Measurements from ENCODE around the gene SGPP2.

SGPP2 gene

DNA sequence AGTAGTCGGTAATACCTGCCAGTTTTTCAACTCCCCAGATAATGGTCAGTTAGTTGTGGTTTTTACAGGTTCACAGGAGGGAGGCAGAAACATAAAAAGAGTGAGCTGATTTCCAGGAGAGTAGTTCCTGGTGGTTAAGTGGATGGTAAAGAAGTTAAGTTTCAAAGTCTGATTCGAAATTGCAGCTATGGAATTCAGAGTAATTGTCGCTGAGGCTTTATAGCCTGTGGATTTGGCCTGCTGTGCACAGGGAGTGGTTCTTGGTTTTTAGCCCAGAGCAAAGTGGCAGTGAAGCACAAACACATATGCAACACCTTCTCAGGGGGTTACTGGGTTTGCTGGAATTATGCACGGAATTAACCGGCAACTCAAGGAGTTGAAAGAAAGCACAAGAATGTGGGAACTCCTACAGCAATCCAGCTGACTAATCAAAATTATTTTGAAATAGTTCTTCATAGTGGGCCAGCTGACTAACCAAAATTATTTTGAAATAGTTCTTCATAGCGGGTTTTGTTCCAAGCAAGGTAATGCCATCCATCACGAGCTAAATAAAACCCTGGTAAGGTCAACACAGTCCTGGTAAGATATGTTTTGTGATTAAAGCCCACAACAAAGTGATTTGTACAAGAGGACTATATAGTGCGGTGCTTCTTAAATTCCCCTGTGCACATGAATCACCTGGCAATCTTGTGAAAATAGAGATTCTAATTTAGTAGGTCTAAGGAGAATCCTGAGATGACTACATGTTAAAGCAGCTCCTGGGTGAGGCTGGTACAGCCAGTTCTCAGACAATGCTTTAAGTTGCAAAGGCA is 94.4 kb downstream of the SGPP2 start:
- no peak overlapping the region for H3K27ac ChIP-seq
- TF ChIP-seq, protein P1, sequence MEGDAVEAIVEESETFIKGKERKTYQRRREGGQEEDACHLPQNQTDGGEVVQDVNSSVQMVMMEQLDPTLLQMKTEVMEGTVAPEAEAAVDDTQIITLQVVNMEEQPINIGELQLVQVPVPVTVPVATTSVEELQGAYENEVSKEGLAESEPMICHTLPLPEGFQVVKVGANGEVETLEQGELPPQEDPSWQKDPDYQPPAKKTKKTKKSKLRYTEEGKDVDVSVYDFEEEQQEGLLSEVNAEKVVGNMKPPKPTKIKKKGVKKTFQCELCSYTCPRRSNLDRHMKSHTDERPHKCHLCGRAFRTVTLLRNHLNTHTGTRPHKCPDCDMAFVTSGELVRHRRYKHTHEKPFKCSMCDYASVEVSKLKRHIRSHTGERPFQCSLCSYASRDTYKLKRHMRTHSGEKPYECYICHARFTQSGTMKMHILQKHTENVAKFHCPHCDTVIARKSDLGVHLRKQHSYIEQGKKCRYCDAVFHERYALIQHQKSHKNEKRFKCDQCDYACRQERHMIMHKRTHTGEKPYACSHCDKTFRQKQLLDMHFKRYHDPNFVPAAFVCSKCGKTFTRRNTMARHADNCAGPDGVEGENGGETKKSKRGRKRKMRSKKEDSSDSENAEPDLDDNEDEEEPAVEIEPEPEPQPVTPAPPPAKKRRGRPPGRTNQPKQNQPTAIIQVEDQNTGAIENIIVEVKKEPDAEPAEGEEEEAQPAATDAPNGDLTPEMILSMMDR (IDR thresholded peaks at IDR 0.05), result no peak
- H3K4me3 ChIP-seq (ENCODE audit: low read depth in 1 of 2, low read length in 1 of 2), result no peak overlapping the region
- no peaks in the 10 kb centered on the region for H3K9me3 ChIP-seq
- no peaks in the 10 kb centered on the region for H3K27me3 ChIP-seq
- no peaks in the 10 kb centered on the region for H3K4me1 ChIP-seq (ENCODE audit: control insufficient read depth in 1 of 2, insufficient read depth in 1 of 2, low read depth in 1 of 2, low read length in 1 of 2)
- no peaks in the 10 kb centered on the region for H3K36me3 ChIP-seq

DNA sequence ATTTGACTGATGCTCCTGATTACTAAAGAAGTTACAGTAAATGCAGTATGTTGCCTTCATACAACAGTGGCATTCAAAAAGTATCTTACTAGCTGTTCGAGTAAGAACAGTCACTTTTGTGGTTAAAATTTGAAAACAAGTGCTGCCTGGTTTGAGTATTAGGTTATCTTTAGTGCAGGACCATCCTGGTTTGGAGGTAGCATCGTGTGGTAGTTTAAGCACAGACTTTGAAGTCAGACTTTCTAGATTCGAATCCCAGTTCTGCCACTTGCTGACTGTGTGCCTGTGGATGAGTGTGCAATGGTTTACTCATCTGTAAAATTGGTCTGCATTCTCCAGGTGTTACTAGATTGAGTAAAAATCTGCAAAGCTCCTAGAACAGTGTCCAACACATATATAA is 96.8 kb downstream of the SGPP2 start:
- no peaks in the 10 kb centered on the region for H3K9me3 ChIP-seq
- H3K27me3 ChIP-seq, result no peaks in the 10 kb centered on the region
- peaks cover 4 to 7% of the 10 kb centered on the region in 2 experiments for H3K4me1 ChIP-seq (ENCODE audit: control insufficient read depth in 1 of 2, insufficient read depth in 1 of 2, low read depth in 1 of 2, low read length in 1 of 2)
- TF ChIP-seq, protein P1 (IDR thresholded peaks at IDR 0.05), result no peak
- no peaks in the 10 kb centered on the region for H3K36me3 ChIP-seq
- H3K27ac ChIP-seq, result no peak overlapping the region
- no peak overlapping the region for H3K4me3 ChIP-seq (ENCODE audit: low read depth in 1 of 2, low read length in 1 of 2)

DNA sequence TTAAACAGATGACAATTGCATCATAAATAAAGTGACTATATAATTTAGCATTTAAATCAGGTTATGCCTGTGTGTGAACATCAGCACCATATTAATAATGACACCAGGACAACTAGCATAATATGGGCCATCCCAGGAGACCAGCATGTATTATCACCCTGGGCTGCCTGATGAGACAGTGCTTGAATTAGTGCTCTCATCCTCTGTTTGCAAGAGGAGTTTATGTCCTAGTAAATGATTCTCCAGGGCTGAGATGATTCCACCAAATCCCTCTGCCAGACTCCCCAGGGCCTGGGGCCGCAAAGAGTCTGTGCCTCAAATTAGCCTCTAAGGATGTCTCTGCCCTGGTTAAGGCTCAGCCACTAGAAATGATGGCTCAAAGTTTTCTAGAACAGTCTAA is 97.7 kb downstream of the SGPP2 start:
- TF ChIP-seq, protein P1 (IDR thresholded peaks at IDR 0.05), result no peak
- Histone ChIP-seq H3K27me3 (no peaks in the 10 kb centered on the region), H3K9me3 (no peaks in the 10 kb centered on the region), H3K36me3 (no peaks in the 10 kb centered on the region), H3K4me1 (ENCODE audit: control insufficient read depth in 1 of 2, insufficient read depth in 1 of 2, low read depth in 1 of 2, low read length in 1 of 2) (peaks cover 4 to 7% of the 10 kb centered on the region in 2 experiments), H3K4me3 (ENCODE audit: low read depth in 1 of 2, low read length in 1 of 2) (no peak overlapping the region), H3K27ac (no peak overlapping the region)

DNA sequence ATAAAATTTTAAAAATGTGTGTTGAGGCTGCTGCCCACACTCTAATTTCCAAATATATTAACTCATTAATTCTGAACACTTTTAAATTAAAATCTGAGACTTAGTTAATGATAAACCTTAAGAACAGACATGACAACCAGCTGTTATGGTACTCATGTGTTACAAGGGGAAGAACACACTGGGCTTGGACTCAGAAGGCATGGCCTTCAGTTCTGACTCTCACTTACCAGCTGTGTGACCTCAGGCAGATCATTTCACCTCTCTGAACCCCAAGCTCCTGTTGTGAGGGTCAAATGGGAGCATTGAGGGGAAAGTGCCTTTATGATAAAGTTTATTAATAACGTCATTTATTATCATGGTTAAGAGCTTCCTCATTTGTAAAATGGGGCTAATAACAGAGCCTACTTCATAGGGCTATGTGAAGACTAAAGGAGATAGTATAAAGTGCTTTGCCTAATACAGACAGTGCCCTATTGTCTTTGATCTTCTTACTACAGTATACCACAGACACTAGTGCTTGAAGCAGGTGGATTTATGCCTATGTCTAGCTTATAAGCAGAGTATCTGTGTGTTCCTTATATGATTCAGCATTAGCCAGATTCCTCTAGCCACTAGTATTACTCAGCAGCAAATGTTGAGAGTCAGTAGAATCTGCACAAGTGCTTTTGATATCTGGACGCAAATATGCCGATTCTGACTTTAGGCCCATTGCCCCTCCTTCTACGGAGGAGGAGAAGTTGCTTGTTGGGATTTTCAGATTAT is 99.6 kb downstream of the SGPP2 start:
- TF ChIP-seq, protein P1 (IDR thresholded peaks at IDR 0.05), result no peak
- H3K4me1 ChIP-seq (ENCODE audit: control insufficient read depth in 1 of 2, insufficient read depth in 1 of 2, low read depth in 1 of 2, low read length in 1 of 2), result peaks cover 4 to 7% of the 10 kb centered on the region in 2 experiments
- H3K36me3 ChIP-seq, result no peaks in the 10 kb centered on the region
- H3K9me3 ChIP-seq, result no peaks in the 10 kb centered on the region
- H3K4me3 ChIP-seq (ENCODE audit: low read depth in 1 of 2, low read length in 1 of 2), result no peak overlapping the region
- H3K27ac ChIP-seq, result no peak overlapping the region
- no peaks in the 10 kb centered on the region for H3K27me3 ChIP-seq

DNA sequence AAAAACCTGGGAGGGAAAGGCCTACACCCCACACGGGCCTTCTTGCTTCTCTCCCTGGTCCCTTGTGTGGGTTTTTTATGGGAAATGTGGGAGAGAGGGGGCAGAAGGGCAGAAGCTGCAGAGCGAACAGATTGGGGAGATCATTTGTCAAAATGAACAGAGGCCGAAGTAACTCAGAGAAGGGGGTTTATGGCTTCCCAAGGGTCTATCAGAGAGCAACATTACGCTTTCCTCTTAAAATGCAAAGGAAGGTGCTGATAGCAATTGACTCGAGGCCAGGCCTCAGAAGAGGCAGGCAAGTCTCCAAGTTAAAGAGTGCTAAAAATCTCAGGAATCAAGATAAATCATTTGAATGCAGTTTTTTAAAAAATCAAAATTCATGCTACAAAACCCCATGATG is 101.5 kb downstream of the SGPP2 start:
- H3K4me3 ChIP-seq (ENCODE audit: low read depth in 1 of 2, low read length in 1 of 2), result no peak overlapping the region
- no peak overlapping the region for H3K27ac ChIP-seq
- H3K4me1 ChIP-seq (ENCODE audit: control insufficient read depth in 1 of 2, insufficient read depth in 1 of 2, low read depth in 1 of 2, low read length in 1 of 2), result peaks cover 4 to 7% of the 10 kb centered on the region in 2 experiments
- no peaks in the 10 kb centered on the region for H3K36me3 ChIP-seq
- TF ChIP-seq, protein P1 (IDR thresholded peaks at IDR 0.05), result no peak
- no peaks in the 10 kb centered on the region for H3K27me3 ChIP-seq
- no peaks in the 10 kb centered on the region for H3K9me3 ChIP-seq

All from neutrophil (primary cell).